Measurements from ENCODE around the gene SULT4A1. TPM values are rescaled to one million over a fixed set of nuclear protein-coding genes. Genes with fewer than 3 reads are reported as not detected.
"Not testable (repeated sequence)": the region's sequence is repeated elsewhere in the genome, so short reads cannot be mapped to it uniquely, and the experiment has no call there.

SULT4A1 gene
- total and polyA plus RNA-seq, 12 donors = 0.19 to 1.2 (median 0.29) TPM; not detected in 2

DNA sequence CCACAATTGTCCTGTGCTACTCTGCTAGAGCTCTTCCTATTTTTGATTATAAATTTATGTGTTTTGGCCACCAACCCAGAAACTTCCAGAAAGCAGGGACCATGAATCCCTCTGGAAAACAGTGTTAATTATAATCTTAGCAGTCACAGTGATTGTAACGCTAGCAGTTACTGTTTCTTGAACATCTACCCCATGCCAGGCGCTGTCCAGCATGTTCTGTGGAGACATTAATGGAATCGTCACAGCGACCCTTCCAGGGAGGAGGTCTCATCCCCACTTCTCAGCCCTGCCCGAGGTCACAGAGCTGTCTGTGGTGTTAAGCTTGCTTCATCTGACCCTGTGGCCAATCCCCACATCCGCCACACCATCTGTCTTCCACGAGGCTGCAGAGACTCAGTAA, 43.4 kb upstream of the SULT4A1 start:
- Histone ChIP-seq H3K36me3 (no peaks in the 10 kb centered on the region), H3K27ac (no peak overlapping the region), H3K4me3 (no peak overlapping the region), H3K27me3 (peaks cover 0 to 57% (median 22%) of the 10 kb centered on the region in 7 donors), H3K9me3 (no peaks in the 10 kb centered on the region), H3K4me1 (no peaks in the 10 kb centered on the region)
- TF ChIP-seq, protein P1, sequence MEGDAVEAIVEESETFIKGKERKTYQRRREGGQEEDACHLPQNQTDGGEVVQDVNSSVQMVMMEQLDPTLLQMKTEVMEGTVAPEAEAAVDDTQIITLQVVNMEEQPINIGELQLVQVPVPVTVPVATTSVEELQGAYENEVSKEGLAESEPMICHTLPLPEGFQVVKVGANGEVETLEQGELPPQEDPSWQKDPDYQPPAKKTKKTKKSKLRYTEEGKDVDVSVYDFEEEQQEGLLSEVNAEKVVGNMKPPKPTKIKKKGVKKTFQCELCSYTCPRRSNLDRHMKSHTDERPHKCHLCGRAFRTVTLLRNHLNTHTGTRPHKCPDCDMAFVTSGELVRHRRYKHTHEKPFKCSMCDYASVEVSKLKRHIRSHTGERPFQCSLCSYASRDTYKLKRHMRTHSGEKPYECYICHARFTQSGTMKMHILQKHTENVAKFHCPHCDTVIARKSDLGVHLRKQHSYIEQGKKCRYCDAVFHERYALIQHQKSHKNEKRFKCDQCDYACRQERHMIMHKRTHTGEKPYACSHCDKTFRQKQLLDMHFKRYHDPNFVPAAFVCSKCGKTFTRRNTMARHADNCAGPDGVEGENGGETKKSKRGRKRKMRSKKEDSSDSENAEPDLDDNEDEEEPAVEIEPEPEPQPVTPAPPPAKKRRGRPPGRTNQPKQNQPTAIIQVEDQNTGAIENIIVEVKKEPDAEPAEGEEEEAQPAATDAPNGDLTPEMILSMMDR (IDR thresholded peaks at IDR 0.05) = no peak
- DNase-seq (no peak), ATAC-seq (no peak)
- 45 to 48% methylated on average over 7 of the region's 7 CpGs for WGBS, 2 donors
- intact Hi-C loops (cut with DNase I) = no loop called here

DNA sequence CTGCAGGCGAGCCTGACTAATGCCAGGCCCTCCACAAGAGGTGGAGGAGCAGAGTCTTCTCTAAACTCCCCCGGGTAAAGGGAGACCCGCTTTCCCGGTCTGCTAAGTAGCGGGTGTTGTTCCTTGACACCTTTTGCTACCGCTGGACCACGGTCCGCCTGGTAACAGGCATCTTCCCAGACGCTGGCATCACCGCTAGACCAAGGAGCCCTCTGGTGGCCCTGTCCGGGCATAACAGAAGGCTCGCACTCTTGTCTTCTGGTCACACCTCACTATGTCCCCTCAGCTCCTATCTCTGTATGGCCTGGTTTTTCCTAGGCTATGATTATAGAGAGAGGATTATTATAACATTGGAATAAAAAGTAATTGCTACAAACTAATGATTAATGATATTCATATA, 42.1 kb upstream of the SULT4A1 start:
- H3K4me3 ChIP-seq; H3K9me3 ChIP-seq; intact Hi-C loops (cut with DNase I); H3K36me3 ChIP-seq; ATAC-seq; H3K27ac ChIP-seq; H3K4me1 ChIP-seq: not testable (repeated sequence)
- TF ChIP-seq, protein P1 (IDR thresholded peaks at IDR 0.05) = peak in 8 of 9 donors; percentile 6 to 53 (median 42)
- peak in 1 of 2 donors; percentile 26 for DNase-seq
- H3K27me3 ChIP-seq = peaks cover 0 to 62% (median 22%) of the 10 kb centered on the region in 7 donors
- WGBS, 2 donors = 27% methylated on average over 12 of the region's 12 CpGs

GRCh38 chr22:43903033-43903432, 40.7 kb upstream of the SULT4A1 start:
- H3K27me3 ChIP-seq = peaks cover 0 to 54% (median 21%) of the 10 kb centered on the region in 7 donors
- DNase-seq; H3K9me3 ChIP-seq; H3K4me1 ChIP-seq; H3K36me3 ChIP-seq; H3K4me3 ChIP-seq; H3K27ac ChIP-seq; intact Hi-C loops (cut with DNase I); ATAC-seq: not testable (repeated sequence)
- 54 to 68% methylated on average over 12 of the region's 12 CpGs for WGBS, 2 donors

DNA sequence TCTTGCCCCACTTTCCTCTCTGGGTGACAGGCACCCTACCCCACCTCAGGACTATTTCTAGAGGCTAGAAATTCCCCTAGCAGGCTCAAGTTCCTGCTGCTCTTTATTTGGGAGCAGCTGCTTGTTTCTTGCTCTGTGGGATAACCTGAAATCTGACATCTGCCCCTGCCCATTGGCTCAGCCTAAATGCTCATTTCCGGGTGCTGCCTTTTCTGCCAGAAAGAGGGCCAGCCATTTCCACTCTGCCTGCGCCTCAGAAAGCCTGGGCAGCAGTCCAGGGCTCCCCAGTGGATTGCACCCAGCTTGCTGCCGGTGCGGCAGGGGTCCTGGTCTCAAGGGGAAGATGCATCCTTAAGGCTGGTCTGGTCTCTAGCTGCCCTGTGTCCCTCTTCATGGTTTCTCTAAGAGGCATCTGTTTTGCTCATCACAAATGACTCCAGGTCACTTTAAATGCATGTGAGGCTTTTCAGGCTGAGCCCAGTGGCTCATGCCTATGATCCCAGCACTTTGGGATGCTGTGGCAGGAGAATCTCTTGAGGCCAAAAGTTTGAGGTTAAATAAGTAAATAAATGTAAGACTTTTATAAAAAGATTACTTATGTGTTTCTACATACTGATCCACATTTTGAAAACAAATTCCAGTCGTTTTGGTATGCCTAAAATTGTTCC, 39.8 kb upstream of the SULT4A1 start:
- TF ChIP-seq, protein P1 (IDR thresholded peaks at IDR 0.05) = no peak
- Histone ChIP-seq H3K27ac (no peak overlapping the region), H3K36me3 (no peaks in the 10 kb centered on the region), H3K4me1 (no peaks in the 10 kb centered on the region), H3K9me3 (no peaks in the 10 kb centered on the region), H3K4me3 (no peak overlapping the region), H3K27me3 (peaks cover 0 to 51% (median 14%) of the 10 kb centered on the region in 7 donors)
- no peak for DNase-seq
- no peak for ATAC-seq
- intact Hi-C loops (cut with DNase I) = no loop called here
- WGBS, 2 donors = 41 to 43% methylated on average over 5 of the region's 5 CpGs

- H3K4me3 ChIP-seq = no peak overlapping the region
- H3K27ac ChIP-seq = no peak overlapping the region
- intact Hi-C loops (cut with DNase I) = no loop called here
- 38 to 45% methylated on average over 7 of the region's 7 CpGs for WGBS, 2 donors
- H3K36me3 ChIP-seq = no peaks in the 10 kb centered on the region
- no peaks in the 10 kb centered on the region for H3K4me1 ChIP-seq
- no peak for DNase-seq
- no peaks in the 10 kb centered on the region for H3K9me3 ChIP-seq
- TF ChIP-seq, protein P1 (IDR thresholded peaks at IDR 0.05) = no peak
- H3K27me3 ChIP-seq = peaks cover 0 to 51% (median 16%) of the 10 kb centered on the region in 7 donors
- ATAC-seq = no peak
These were observed 37.9 kb upstream of the SULT4A1 start for GRCh38 chr22:43900206-43900605.

Measured in heart right ventricle (tissue), 16 donors.